HG02970 (cell line): ENCODE measurements around the gene LMF2.

ENCODE experiments used
- ATAC-seq: cut with Tn5 transposase; IDR thresholded peaks from one replicate; pipeline ENCODE4 v1.9.1; 2021; ENCODE audit warnings: mild to moderate bottlenecking, moderate library complexity, moderate number of reproducible peaks; ENCODE audit not compliant: unreplicated experiment, low FRiP score

Gene LMF2

DNA sequence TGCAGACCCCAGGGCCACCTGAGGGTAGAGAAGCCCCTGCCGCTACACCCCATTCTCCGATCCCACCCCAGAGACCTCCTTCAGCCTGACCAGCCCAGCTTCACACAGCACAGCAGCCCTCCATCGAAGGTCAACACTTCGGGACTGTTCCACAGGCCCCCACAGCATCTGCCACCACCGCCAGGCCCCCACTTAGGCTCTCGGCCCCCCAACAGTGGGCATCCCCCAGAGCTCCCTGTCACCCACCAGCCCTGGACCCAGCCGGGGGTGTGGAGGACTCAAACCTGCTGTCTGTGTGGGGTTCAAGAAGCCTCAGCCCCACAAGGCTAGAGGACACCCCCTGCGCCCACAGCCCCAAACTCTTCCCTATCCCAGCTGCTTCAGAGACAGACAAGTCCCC is 38.9 kb downstream of the LMF2 start:
- ATAC-seq, result no peak

DNA sequence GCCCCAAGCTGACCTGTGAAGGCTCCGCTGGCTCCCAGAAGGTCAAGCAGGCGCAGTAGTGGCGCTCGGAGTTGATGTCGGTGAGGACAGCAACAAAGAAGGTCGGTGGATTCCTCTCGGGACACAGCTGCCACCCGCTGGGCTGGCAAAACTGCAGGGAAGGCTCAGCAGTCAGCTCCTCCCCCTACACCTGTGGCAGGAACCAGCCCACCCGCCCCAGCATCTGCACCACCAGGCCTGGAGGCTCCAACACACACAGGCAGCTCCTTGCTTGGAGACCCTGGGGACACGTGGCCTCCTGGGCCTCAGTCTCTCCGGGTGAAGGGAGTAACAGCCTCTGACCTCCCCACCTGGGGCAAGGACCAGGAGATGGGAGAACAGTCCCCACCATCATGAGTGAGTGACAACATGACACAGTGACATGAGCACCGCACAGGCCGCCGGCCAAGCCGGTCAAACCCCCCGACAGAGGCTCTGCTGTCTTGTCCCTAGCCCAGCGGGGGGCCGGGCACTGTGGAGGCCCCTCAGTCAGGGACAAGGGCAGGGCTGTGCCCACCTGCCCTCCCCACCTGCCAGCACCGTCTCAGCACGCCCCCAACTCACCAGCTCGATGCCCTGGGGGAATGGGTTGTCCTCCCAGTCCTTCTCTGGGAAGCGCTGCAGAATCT is 39.6 kb downstream of the LMF2 start:
- no peak for ATAC-seq

DNA sequence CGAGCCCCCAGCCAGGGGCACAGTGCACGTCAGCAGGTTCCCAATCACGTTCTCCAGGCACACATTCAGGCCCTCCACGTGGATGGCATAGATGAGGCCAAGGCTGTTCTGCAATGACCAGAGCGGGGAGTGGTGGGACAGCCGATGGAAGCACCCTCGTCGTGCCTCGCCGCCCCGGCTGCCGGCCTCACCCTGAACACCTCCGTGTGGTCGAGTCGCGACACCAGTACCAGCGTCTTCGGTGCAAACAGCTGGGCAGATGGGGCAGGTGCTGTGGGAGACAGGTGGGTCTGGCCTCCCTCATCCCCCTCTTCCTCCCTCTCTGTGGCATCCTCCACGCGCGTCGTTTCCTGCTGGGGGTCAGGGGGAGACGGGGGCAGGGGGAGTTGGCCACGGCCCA is 40.2 kb downstream of the LMF2 start:
- ATAC-seq, result no peak

- no peak for ATAC-seq
Measured at GRCh38 chr22:50465066-50465930, 42.2 kb downstream of the LMF2 start.

GRCh38 chr22:50464451-50464850 is 43.1 kb downstream of the LMF2 start:
- ATAC-seq, result no peak

DNA sequence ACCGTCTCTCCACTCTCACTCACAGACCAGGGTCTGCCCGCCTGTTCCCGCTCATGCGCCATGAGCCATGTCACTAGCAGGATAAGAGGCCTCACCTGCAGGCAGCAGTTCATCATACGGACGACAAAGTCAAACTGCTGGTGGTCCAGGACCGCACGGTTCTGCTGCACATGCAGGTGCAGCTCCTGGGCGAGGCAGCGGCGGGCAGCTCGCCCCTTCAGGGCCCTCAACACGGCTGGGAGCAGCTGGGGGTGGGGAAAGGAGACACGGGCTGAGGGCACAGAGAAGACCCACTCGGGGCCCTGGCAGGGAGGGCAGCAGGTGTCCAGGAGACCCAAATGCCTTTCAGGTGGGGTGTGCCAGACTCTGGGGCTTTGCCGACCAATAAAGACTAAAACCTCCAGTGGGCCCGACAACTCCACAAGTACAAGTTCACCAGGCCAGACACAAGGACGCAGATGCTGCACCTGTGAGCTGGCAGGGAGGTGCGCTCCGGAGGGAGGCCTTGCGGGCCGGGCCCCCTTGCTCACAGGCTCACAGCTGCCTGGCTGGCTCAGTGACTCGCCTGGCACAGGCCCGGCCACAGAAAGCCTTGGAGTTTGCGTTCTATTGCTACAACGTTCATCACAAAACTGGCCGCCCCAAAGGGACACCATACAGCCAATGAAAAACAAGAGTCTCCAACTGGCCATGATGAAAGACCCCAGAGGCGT is 44.2 kb downstream of the LMF2 start:
- ATAC-seq, result no peak

DNA sequence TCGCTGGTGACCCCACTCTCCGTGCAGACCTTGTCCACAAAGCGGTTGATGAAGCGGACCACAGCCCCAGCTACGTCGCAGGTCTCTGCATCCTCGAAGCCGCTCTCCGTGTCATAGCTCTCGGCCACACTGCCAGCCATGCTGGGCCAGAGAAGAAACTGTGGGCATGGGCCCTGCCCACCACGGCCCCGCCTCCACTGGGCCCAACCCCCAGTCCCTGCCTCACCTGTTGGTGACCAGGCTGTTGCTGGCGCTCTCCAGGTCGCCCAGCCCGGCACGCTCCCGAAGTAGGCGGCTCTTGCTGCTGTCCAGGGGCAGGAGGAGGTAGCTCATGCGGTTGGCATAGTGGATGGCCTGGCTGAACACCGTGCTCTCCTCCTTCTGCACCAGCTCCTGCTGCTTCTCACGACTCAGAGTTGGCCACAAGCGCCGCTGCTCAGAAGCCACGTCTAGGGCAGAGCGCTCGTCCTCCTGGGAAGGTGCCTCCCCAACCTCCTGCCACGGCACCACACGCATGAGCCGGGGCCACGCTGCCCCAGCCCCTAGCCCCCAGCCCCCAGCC is 45.4 kb downstream of the LMF2 start:
- ATAC-seq, result no peak

DNA sequence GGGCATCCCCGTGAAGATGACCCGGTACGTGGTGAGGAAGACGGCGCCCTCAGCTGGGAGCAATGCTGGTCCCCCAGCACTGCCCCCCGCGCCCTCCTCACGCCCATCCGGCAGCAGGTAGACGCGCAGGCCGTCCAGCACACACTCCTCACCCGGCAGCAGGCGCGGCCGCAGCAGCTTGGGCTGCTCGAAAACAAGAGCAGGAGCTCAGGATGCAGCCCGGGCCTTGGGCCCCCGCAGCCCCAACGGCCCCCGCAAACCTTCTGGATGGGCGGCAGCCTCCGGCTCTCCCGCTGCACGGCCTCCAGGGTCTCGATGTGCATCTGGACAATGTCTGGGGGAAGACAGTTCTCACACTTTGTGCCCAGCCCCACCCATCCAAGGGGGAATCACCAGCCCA is 46.0 kb downstream of the LMF2 start:
- no peak for ATAC-seq

DNA sequence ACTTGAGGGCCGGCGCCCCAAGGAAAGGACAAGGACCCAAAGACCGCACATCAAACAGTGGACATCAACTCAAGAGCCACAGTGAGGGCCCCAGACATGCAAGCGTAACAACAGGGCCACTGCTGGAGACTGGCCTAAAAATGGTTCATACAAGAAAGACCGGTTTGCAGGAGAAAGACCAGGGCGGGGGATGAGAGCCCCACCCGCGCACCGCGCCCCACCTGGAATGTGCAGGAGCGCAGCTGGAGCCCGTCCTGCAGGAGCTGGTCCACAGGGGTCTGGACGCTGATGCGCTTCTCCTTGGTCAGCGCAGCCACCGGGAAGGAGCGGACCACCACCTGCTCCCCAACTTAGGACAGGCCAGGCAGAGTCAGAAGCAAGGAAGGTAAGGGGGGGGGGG is 46.6 kb downstream of the LMF2 start:
- no peak for ATAC-seq

DNA sequence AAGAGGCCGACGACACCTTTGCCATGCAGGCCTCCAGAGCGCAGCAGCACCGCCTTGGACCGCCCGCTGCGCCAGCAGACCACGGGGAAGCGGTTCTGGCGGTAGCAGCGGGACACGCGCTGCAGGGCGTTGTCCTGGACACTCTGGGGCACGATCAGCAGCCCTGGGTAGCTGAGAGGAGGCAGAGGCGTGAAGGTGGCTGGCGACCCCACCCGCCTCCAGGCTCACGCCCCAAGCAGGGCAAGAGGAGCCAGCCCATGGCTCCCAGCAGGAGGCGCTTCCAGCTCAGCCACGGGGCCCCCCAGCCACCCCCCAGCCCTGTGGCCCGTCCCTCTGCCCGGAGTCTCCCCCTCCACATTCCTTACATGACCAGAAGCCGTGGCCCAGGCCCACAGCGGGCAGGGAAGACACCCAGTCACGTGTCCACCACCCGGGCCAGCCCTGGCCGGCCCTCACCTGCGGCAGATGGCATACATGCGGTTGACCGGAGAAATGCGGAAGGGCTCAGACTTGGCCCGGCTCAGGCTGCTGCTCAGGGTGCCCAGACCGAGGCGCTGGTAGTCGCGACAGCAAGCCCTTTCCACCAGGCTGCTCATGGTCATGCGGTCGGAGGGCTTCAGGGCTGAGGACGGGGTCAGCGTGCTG is 47.9 kb downstream of the LMF2 start:
- ATAC-seq, result no peak

DNA sequence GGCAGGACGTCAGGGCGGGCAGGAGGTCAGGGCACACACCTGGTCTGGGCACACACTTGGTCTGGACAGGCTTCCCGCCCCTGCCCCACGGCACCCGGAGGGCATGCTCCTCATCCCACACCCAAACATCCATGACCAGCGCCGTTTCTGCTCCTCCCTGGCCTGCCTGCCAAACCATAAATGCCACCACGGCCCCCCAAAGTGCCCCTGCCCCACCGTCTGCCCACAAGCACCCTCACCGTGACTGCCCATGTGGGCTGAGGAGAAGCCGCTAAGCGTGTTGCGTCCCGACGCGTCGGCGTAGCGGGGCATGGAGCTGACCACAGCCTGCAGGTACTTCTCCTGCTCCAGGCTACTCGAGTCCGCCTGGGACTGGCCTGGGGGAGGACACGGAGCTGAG is 48.5 kb downstream of the LMF2 start:
- no peak for ATAC-seq

GRCh38 chr22:50456466-50457234 is 50.9 kb downstream of the LMF2 start:
- no peak for ATAC-seq

DNA sequence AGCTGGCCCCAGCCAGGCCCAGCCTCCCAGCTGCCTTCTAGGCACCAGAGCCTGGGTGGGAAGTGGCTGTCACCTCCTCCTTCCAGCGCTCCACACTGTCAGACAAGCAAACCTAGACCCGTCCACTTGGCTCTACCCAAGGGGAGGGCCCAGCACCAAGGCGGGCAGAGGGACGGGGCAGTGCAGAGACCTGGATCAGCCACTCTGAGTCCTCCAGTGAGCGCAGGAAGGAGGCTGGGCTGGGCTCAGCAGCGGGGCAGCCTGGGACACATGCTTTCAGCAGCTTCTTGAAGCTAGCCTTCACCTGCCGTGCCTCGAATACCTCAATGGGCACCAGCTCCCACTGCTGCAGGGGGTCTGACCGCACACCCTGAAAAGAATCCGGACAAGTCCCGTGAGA is 51.5 kb downstream of the LMF2 start:
- ATAC-seq, result no peak

DNA sequence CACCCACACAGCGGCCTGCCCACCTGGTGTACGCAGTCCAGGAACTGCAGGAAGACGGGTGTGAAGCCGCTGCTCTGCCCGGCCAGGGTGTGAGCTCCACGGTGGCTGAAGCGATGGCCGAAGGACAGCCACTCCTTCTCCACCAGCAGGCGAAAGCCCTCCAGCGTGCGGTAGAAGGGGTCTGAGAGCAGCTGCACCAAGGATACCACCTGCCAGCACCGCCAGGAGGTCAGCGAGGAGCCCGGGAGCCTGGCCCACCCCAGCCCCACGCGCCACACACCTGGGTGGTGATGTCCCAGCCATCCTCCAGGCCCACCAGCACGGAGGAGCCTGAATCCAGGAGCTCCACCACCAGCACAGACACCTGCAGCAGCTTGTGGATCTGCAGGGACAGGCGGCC is 52.3 kb downstream of the LMF2 start:
- ATAC-seq, result no peak

GRCh38 chr22:50454556-50455075 is 52.9 kb downstream of the LMF2 start:
- ATAC-seq, result no peak
